H1 (cell line): ENCODE data around the gene CORO2B. TPM values are rescaled to one million over a fixed set of nuclear protein-coding genes. Genes with fewer than 3 reads are reported as not detected.

Source experiments
- EGR1 ChIP-seq: IDR thresholded peaks from 2 replicates; pipeline ENCODE4 v1.6.1; 2011; ENCODE audit warnings: low read depth, low read length, borderline replicate concordance
- GABPA ChIP-seq: IDR thresholded peaks from 2 replicates; pipeline ENCODE4 v1.6.1; 2011; ENCODE audit warnings: mild to moderate bottlenecking, low read length, moderate library complexity, borderline replicate concordance; ENCODE audit not compliant: insufficient read depth
- JUND ChIP-seq: IDR thresholded peaks from 2 replicates; pipeline ENCODE4 v1.6.1; 2011; ENCODE audit warnings: mild to moderate bottlenecking, improper control_type of control experiment, low read length
- SIX5 ChIP-seq: IDR thresholded peaks from 2 replicates; pipeline ENCODE4 v1.6.1; 2011; ENCODE audit warnings: mild to moderate bottlenecking, low read depth, low read length
- polyA plus RNA-seq, 7 experiments: library from polyadenylated mRNA; depleted of rRNA in 3 of 7; stranded (reverse) in 5 of 7; unstranded in 2 of 7; fragments of >200 nt in 5 of 7; fragments of 200-250 nt in 2 of 7; gene quantifications; 1 replicate in 5 of 7; 2 replicates in 1 of 7; 4 replicates in 1 of 7; pipeline versions ENCODE4 v1.2.1 to v1.2.3, GENCODE V29; 2011 to 2013; ENCODE audit warnings: missing spikeins in 2 of 7, mixed read lengths in 2 of 7
- total RNA-seq: library from RNA; stranded (reverse); fragmentation: NEBNext Ultra II Directional; extraction: Animal tissue kit (Norgen Biotek cat#: 25700); gene quantifications from 2 replicates; pipeline ENCODE4 v1.2.1, GENCODE V29; 2021
- TF ChIP-seq, protein P1 (sequence below): IDR thresholded peaks from 2 replicates; pipeline ENCODE4 v1.6.1; 2012; ENCODE audit warnings: inconsistent platforms

The CORO2B gene
- total and polyA plus RNA-seq, 2 of the 8 experiments (the other 6 are each of a cell fraction or from before 2014, with no cell fraction given): 3.4 to 6.7 TPM

DNA sequence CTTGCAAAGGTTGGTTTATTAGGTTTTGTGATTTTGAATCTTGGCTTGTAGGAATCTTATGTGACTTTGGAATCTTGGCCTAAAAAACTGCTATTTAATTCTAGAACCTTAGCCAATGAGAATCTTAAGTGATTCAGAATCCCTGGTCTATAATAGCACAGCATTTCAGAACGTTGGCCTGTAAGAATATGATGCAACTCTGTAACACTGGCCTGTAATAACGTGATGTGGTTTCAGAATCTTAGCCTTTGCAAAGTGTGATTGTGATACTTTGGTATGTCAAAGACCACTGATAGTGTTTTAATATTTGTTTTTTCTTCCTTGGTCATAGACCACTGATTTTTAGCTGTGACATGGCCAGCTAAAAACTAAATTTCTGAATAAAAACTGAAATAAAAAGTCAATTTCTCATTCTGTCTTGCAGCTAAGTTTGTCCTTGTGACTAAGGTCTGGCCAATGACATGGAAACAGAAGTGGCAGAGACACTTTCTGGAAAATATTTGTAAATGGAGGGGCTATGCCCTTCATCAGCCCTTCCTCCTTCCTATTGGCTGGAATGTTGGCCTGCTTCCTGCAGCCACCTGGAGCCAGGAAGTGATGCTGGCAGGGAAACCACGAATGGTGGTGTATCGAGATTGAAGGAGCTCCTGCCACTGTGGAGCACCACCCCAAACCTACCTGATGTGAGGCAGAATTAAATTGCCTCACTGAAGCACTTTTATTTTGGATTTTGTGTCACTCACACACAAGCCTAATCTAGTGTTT lies 42.3 kb upstream of the CORO2B start (continued):
- TF ChIP-seq, protein P1, sequence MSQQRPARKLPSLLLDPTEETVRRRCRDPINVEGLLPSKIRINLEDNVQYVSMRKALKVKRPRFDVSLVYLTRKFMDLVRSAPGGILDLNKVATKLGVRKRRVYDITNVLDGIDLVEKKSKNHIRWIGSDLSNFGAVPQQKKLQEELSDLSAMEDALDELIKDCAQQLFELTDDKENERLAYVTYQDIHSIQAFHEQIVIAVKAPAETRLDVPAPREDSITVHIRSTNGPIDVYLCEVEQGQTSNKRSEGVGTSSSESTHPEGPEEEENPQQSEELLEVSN: no peak
- TF ChIP-seq SIX5 (no peak), EGR1 (no peak), JUND (no peak), GABPA (no peak)
